Measurements from ENCODE around the gene LEF1. TPM values are rescaled to one million over a fixed set of nuclear protein-coding genes. Genes with fewer than 3 reads are reported as not detected.

The LEF1 gene
- total and polyA plus RNA-seq, 2 experiments from 2014 or later = 0.50 to 0.73 TPM

- Histone ChIP-seq H3K79me2 (replicated peaks; ENCODE audit: insufficient read depth) (no peaks in the 10 kb centered on the region), H3F3A (replicated peaks; ENCODE audit: low read depth) (no peaks in the 10 kb centered on the region), H2AFZ (no peak overlapping the region), H3K4me1 (ENCODE audit: insufficient read depth) (peaks cover 5% of the 10 kb centered on the region; the same call in 1 of the 2 replicates), H3K4me2 (no peak overlapping the region), H3K27ac (ENCODE audit: low read depth) (no peak overlapping the region), H4K20me1 (replicated peaks; ENCODE audit: insufficient read depth) (no peaks in the 10 kb centered on the region), H3K27me3 (ENCODE audit: insufficient read depth) (no peaks in the 10 kb centered on the region), H3K4me3 (no peak overlapping the region), H3K9me2 (ENCODE audit: insufficient read depth) (no peaks in the 10 kb centered on the region), H3K36me3 (ENCODE audit: insufficient read depth) (no peaks in the 10 kb centered on the region)
- no peaks in the 10 kb centered on the region for H3K9me3 Mint-ChIP-seq
- no peak for DNase-seq (ENCODE audit: low spot score)
- H3K27ac Mint-ChIP-seq = no peak overlapping the region
- H3K4me1 Mint-ChIP-seq = peaks cover 14% of the 10 kb centered on the region
- peaks cover 7% of the 10 kb centered on the region for H3K27me3 Mint-ChIP-seq (ENCODE audit: insufficient read depth, low read depth, poor library complexity)
- ATAC-seq = no peak
- no peaks in the 10 kb centered on the region for H3K36me3 Mint-ChIP-seq (ENCODE audit: low read depth)
- TF ChIP-seq POLR2AphosphoS5 (IDR thresholded peaks at IDR 0.05; ENCODE audit: low read depth) = no peak
- no peak for TF ChIP-seq ZNF462 (CRISPR knock-in tag; IDR thresholded peaks at IDR 0.05)
- TF ChIP-seq NANOG (IDR thresholded peaks at IDR 0.05; ENCODE audit: borderline replicate concordance) = no peak
- no peak for TF ChIP-seq STAT1 (IDR thresholded peaks at IDR 0.05; ENCODE audit: unreplicated experiment)
- TF ChIP-seq CREB1 (CRISPR knock-in tag; IDR thresholded peaks at IDR 0.05; ENCODE audit: low read depth) = no peak
- no peak for TF ChIP-seq ETS1 (IDR thresholded peaks at IDR 0.05)
- TF ChIP-seq, protein P1, sequence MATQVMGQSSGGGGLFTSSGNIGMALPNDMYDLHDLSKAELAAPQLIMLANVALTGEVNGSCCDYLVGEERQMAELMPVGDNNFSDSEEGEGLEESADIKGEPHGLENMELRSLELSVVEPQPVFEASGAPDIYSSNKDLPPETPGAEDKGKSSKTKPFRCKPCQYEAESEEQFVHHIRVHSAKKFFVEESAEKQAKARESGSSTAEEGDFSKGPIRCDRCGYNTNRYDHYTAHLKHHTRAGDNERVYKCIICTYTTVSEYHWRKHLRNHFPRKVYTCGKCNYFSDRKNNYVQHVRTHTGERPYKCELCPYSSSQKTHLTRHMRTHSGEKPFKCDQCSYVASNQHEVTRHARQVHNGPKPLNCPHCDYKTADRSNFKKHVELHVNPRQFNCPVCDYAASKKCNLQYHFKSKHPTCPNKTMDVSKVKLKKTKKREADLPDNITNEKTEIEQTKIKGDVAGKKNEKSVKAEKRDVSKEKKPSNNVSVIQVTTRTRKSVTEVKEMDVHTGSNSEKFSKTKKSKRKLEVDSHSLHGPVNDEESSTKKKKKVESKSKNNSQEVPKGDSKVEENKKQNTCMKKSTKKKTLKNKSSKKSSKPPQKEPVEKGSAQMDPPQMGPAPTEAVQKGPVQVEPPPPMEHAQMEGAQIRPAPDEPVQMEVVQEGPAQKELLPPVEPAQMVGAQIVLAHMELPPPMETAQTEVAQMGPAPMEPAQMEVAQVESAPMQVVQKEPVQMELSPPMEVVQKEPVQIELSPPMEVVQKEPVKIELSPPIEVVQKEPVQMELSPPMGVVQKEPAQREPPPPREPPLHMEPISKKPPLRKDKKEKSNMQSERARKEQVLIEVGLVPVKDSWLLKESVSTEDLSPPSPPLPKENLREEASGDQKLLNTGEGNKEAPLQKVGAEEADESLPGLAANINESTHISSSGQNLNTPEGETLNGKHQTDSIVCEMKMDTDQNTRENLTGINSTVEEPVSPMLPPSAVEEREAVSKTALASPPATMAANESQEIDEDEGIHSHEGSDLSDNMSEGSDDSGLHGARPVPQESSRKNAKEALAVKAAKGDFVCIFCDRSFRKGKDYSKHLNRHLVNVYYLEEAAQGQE (IDR thresholded peaks at IDR 0.05; ENCODE audit: unreplicated experiment) = no peak
- no peak for TF ChIP-seq EZH2phosphoT487 (IDR thresholded peaks at IDR 0.05; ENCODE audit: unreplicated experiment)
- TF ChIP-seq EZH2 (IDR thresholded peaks at IDR 0.05; ENCODE audit: low read depth, unreplicated experiment) = no peak
- TF ChIP-seq JUNB (IDR thresholded peaks at IDR 0.05; ENCODE audit: unreplicated experiment) = no peak
- no peak for TF ChIP-seq ZNF114 (CRISPR knock-in tag; IDR thresholded peaks at IDR 0.05)
- no peak for TF ChIP-seq ZNF331 (CRISPR knock-in tag; IDR thresholded peaks at IDR 0.05; ENCODE audit: low read depth)
- TF ChIP-seq CTCF (conservative IDR thresholded peaks at IDR 0.05; ENCODE audit: low read depth in 2 of 2) = no peak
- H3K4me3 Mint-ChIP-seq = no peak overlapping the region
These were observed 42.5 kb upstream of the LEF1 start for GRCh38 chr4:108210989-108211835.

All from GM23338 (cell line).